ENCODE measurements around the gene RFPL2. TPM values are rescaled to one million over a fixed set of nuclear protein-coding genes. Genes with fewer than 3 reads are reported as not detected.
A peak's percentile ranks its signal among the peaks of the same experiment; 100 is the strongest.

RFPL2 gene
- total RNA-seq, 3 donors from 2014 or later, result not detected

DNA sequence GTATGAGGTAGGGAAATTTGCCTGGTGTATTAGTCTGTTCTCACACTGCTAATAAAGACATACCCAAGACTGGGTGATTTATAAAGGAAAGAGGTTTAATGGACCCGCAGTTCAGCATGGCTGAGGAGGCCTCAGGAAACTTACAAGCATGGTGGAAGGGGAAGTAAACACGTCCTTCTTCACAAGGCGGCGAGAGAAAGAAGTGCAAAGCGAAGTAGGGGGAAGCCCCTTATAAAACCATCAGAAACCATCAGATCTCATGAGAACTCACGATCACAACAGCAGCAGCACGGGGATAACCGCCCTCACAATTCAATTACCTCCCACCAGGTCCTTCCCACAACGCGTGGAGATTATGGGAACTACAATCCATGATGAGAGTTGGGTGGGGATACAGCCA lies 12.0 kb upstream of the RFPL2 start:
- no peak for ATAC-seq
- intact Hi-C loops (cut with DNase I, micrococcal nuclease), result no loop called here
- DNase-seq, result no peak
- Histone ChIP-seq H3K4me1 (ENCODE audit: low read depth) (no peaks in the 10 kb centered on the region), H3K4me3 (no peak overlapping the region), H3K9me3 (no peaks in the 10 kb centered on the region), H3K36me3 (ENCODE audit: low read depth) (no peaks in the 10 kb centered on the region)
- TF ChIP-seq, protein P1, sequence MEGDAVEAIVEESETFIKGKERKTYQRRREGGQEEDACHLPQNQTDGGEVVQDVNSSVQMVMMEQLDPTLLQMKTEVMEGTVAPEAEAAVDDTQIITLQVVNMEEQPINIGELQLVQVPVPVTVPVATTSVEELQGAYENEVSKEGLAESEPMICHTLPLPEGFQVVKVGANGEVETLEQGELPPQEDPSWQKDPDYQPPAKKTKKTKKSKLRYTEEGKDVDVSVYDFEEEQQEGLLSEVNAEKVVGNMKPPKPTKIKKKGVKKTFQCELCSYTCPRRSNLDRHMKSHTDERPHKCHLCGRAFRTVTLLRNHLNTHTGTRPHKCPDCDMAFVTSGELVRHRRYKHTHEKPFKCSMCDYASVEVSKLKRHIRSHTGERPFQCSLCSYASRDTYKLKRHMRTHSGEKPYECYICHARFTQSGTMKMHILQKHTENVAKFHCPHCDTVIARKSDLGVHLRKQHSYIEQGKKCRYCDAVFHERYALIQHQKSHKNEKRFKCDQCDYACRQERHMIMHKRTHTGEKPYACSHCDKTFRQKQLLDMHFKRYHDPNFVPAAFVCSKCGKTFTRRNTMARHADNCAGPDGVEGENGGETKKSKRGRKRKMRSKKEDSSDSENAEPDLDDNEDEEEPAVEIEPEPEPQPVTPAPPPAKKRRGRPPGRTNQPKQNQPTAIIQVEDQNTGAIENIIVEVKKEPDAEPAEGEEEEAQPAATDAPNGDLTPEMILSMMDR (IDR thresholded peaks at IDR 0.05), result no peak

GRCh38 chr22:32211011-32211410 lies 6.1 kb upstream of the RFPL2 start:
- Histone ChIP-seq H3K4me3 (no peak overlapping the region), H3K9me3 (no peaks in the 10 kb centered on the region), H3K36me3 (ENCODE audit: low read depth) (no peaks in the 10 kb centered on the region), H3K4me1 (ENCODE audit: low read depth) (no peaks in the 10 kb centered on the region)
- no peak for ATAC-seq
- TF ChIP-seq, protein P1 (IDR thresholded peaks at IDR 0.05), result no peak
- no peak for DNase-seq
- intact Hi-C loops (cut with DNase I, micrococcal nuclease), result no loop called here

GRCh38 chr22:32208681-32209080 lies 3.8 kb upstream of the RFPL2 start:
- Histone ChIP-seq H3K4me1 (ENCODE audit: low read depth) (peaks cover 3% of the 10 kb centered on the region), H3K4me3 (no peak overlapping the region), H3K9me3 (no peaks in the 10 kb centered on the region), H3K36me3 (ENCODE audit: low read depth) (no peaks in the 10 kb centered on the region)
- intact Hi-C loops (cut with DNase I, micrococcal nuclease), result no loop called here
- DNase-seq (no peak), ATAC-seq (no peak)
- TF ChIP-seq, protein P1 (IDR thresholded peaks at IDR 0.05), result no peak

DNA sequence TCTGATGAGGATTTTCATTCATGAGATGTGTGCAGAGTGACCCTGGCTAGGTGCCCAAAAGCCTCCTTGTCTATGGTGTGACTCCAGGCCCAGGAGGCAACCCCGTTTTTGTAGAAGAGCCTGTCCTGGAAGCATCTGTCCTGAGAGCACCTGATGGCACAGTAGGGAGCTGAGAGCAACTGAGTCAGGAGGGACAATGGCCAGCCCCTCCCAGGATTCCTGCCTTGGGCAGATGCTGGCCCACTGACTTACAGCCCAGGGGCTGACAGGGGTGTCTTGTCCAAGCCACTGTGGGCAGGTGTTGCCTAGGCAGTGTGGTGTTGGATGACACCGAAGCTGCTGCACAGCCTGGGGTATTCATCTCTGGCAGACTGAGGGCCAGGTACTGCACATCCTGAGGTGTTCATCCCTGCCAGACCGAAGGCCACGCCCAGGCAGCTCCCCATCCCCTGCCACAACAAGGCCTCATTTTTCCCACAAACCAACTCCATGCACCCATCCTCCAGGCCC lies 3.2 kb upstream of the RFPL2 start:
- Histone ChIP-seq H3K9me3 (no peaks in the 10 kb centered on the region), H3K4me1 (ENCODE audit: low read depth) (peaks cover 3% of the 10 kb centered on the region), H3K4me3 (no peak overlapping the region), H3K36me3 (ENCODE audit: low read depth) (no peaks in the 10 kb centered on the region)
- intact Hi-C loops (cut with DNase I, micrococcal nuclease), result no loop called here
- DNase-seq (no peak), ATAC-seq (no peak)
- TF ChIP-seq, protein P1 (IDR thresholded peaks at IDR 0.05), result no peak

- ATAC-seq (peak; percentile 73), DNase-seq (peak; percentile 54 to 62 (median 62))
- TF ChIP-seq, protein P1 (IDR thresholded peaks at IDR 0.05), result peak; percentile 44
- Histone ChIP-seq H3K9me3 (no peaks in the 10 kb centered on the region), H3K4me3 (no peak overlapping the region), H3K4me1 (ENCODE audit: low read depth) (peaks cover 3% of the 10 kb centered on the region), H3K36me3 (ENCODE audit: low read depth) (no peaks in the 10 kb centered on the region)
- intact Hi-C loops (cut with DNase I, micrococcal nuclease), result no loop called here
Observed at GRCh38 chr22:32206774-32207758, 2.2 kb upstream of the RFPL2 start.

Data from mucosa of descending colon (tissue), 3 donors.